HepG2 (cell line): ENCODE measurements around the gene CHST11. TPM values are rescaled to one million over a fixed set of nuclear protein-coding genes. Genes with fewer than 3 reads are reported as not detected.

Experiments used
- ATAC-seq: fragments of 200-7000 bp; cut with Tn5 transposase; 3 replicates; pipeline ENCODE4 v1.9.1; 2020; ENCODE audit warnings: mild to moderate bottlenecking, moderate library complexity
- BruUV-seq: library from RNA; stranded (reverse); fragments of 400-500 nt; replicated peaks from 2 replicates; lab custom pipeline; 2021; lab: Mats Ljungman, UMichigan
- CTCF ChIA-PET: fragments of 300-600 bp; formaldehyde crosslinking; extraction: SDS; loops from one replicate; lab custom pipeline; 2021; ENCODE audit warnings: low total read pairs, inconsistent platforms, low intra/inter-chr PET ratio; lab: Yijun Ruan, JAX
- POLR2A ChIA-PET: fragments of 350-600 bp; sonication (Branson Sonifier 250); formaldehyde crosslinking; loops from one replicate; lab custom pipeline; 2020; ENCODE audit warnings: antibody characterized with exemption, inconsistent platforms; lab: Yijun Ruan, JAX
- DNase-seq: peaks from one replicate; pipeline ENCODE4 v3.0.0-alpha.2; 2015; ENCODE audit warnings: low spot score
- FAIRE-seq: peaks from 3 replicates; lab custom pipeline; 2011; peaks lifted over from hg19 to GRCh38; lab: Jason Lieb, UNC
- H2AFZ ChIP-seq: one replicate; pipeline ENCODE4 v1.6.1; 2011; ENCODE audit warnings: low read length, inconsistent platforms
- H3K27ac ChIP-seq: fragments of 300-600 bp; 3 replicates; pipeline ENCODE4 v1.8.0; 2011; ENCODE audit warnings: mixed run types, mild to moderate bottlenecking, mixed read lengths, low read length, inconsistent platforms; ENCODE audit not compliant: insufficient read depth; ENCODE audit errors: extremely low read length
- H3K27me3 ChIP-seq, 2 experiments: fragments of 200-600 bp in 1 of 2; 2 replicates in 1 of 2; 3 replicates in 1 of 2; pipeline versions ENCODE4 v1.6.0 to v1.8.0; 2011; ENCODE audit warnings: low read length in 2 of 2, mild to moderate bottlenecking in 2 of 2, moderate library complexity in 2 of 2, inconsistent platforms in 1 of 2; ENCODE audit not compliant: insufficient read depth in 2 of 2, control insufficient read depth in 1 of 2
- H3K36me3 ChIP-seq, 2 experiments: fragments of 200-600 bp in 1 of 2; replicated peaks in 1 of 2; 2 replicates in 1 of 2; 3 replicates in 1 of 2; pipeline versions ENCODE4 v1.5.1 to v1.8.0; 2011; ENCODE audit warnings: low read length in 2 of 2, inconsistent platforms in 1 of 2; ENCODE audit not compliant: insufficient read depth in 2 of 2, control insufficient read depth in 1 of 2
- H3K4me1 ChIP-seq: 2 replicates; pipeline ENCODE4 v1.5.1; 2012; ENCODE audit warnings: low read length, inconsistent platforms; ENCODE audit not compliant: insufficient read depth
- H3K4me2 ChIP-seq: 2 replicates; pipeline ENCODE4 v1.6.0; 2011; ENCODE audit warnings: low read depth, low read length, inconsistent platforms
- H3K4me3 ChIP-seq, 3 experiments: fragments of 200-600 bp in 1 of 3; sonication (generic), shearing (Covaris generic) in 1 of 3; replicated peaks in 1 of 3; 2 replicates each; pipeline ENCODE4 v1.5.1; 2011 to 2016; ENCODE audit warnings: low read length in 3 of 3, inconsistent platforms in 2 of 3, low read depth in 2 of 3, mild to moderate bottlenecking in 2 of 3, control low read depth in 1 of 3, mixed read lengths in 1 of 3; ENCODE audit not compliant: insufficient read depth in 1 of 3
- H3K79me2 ChIP-seq: one replicate; pipeline ENCODE4 v1.6.1; 2011; ENCODE audit warnings: low read length, inconsistent platforms; ENCODE audit not compliant: insufficient read depth
- H3K9ac ChIP-seq: 2 replicates; pipeline ENCODE4 v1.6.0; 2011; ENCODE audit warnings: mild to moderate bottlenecking, low read depth, low read length, inconsistent platforms; ENCODE audit not compliant: insufficient read depth
- H3K9me3 ChIP-seq: 2 replicates; pipeline ENCODE4 v1.5.1; 2012; ENCODE audit warnings: mild to moderate bottlenecking, low read length
- H4K20me1 ChIP-seq: 2 replicates; pipeline ENCODE4 v1.6.0; 2011; ENCODE audit warnings: inconsistent platforms, mild to moderate bottlenecking, low read length, moderate library complexity; ENCODE audit not compliant: insufficient read depth
- CCAR2 ChIP-seq: fragments of 200-400 bp; formaldehyde crosslinking; optimal IDR thresholded peaks from 2 replicates; pipeline ENCODE3; 2018; ENCODE audit warnings: low read depth, mild to moderate bottlenecking, low read length, moderate library complexity
- KDM6A ChIP-seq: IDR thresholded peaks from 2 replicates; pipeline ENCODE4 v1.6.1; 2016; ENCODE audit warnings: low read depth
- MTF1 ChIP-seq: sonication (generic); formaldehyde crosslinking; IDR thresholded peaks from 2 replicates; pipeline ENCODE4 v1.5.0; 2020; ENCODE audit warnings: missing genetic modification reagents
- RBFOX2 ChIP-seq: fragments of 200-400 bp; formaldehyde crosslinking; IDR thresholded peaks from 2 replicates; pipeline ENCODE4 v1.6.1; 2017; ENCODE audit warnings: low read depth, mild to moderate bottlenecking, low read length
- SMYD3 ChIP-seq: sonication (generic); formaldehyde crosslinking; IDR thresholded peaks from 2 replicates; pipeline ENCODE4 v1.8.1; 2023; ENCODE audit warnings: mild to moderate bottlenecking, missing genetic modification reagents
- XBP1 ChIP-seq: sonication (generic); formaldehyde crosslinking; IDR thresholded peaks from 2 replicates; pipeline ENCODE4 v1.5.0; 2020; ENCODE audit warnings: missing genetic modification reagents
- ZNF235 ChIP-seq: sonication (generic); formaldehyde crosslinking; IDR thresholded peaks from 2 replicates; pipeline ENCODE4 v1.8.1; 2023; ENCODE audit warnings: mild to moderate bottlenecking, missing genetic modification reagents, borderline replicate concordance
- ZNF749 ChIP-seq: sonication (generic); formaldehyde crosslinking; IDR thresholded peaks from 2 replicates; pipeline ENCODE4 v1.8.0; 2022; ENCODE audit warnings: mild to moderate bottlenecking, missing genetic modification reagents, moderate library complexity, borderline replicate concordance
- ZNF883 ChIP-seq: sonication (generic); formaldehyde crosslinking; IDR thresholded peaks from 2 replicates; pipeline ENCODE4 v1.5.1; 2020; ENCODE audit warnings: mild to moderate bottlenecking, missing genetic modification reagents; ENCODE audit errors: not compliant biosample characterization
- WGBS: methylation state at CpG from one replicate; pipeline ENCODE4 v1.1.6; 2017; ENCODE audit warnings: low lambda C conversion rate; 5-methylcytosine and 5-hydroxymethylcytosine counted together
- in situ Hi-C: cut with HindIII; loops from 2 replicates; pipeline ENCODE4 v1.10.0; 2017; ENCODE audit warnings: low pct_unique_long_range_greater_than_20kb; ENCODE audit not compliant: extremely low pct_ligation_motif_present
- intact Hi-C: fragments of 100-400 bp; cut with micrococcal nuclease; formaldehyde crosslinking; loops from one replicate; pipeline ENCODE4 v1.10.0; 2022; ENCODE audit not compliant: unreplicated experiment
- polyA plus RNA-seq, 8 experiments: library from polyadenylated mRNA; depleted of rRNA in 3 of 8; stranded (reverse) in 7 of 8; unstranded in 1 of 8; fragments of >200 nt; fragmentation: Illumina TruSeq in 4 of 8; extraction: Trizol in 4 of 8; gene quantifications; 2 replicates each; pipeline versions ENCODE4 v1.2.1 to v1.2.3, GENCODE V29; 2011 to 2016; ENCODE audit warnings: low read depth in 4 of 8, missing spikeins in 1 of 8, mixed read lengths in 1 of 8; ENCODE audit not compliant: insufficient read depth in 1 of 8
- total RNA-seq, 5 experiments: library from RNA; depleted of rRNA; stranded (reverse); fragments of >200 nt; fragmentation: Illumina TruSeq; extraction: Trizol; gene quantifications; 2 replicates each; pipeline ENCODE4 v1.2.3, GENCODE V29; 2016; ENCODE audit warnings: low read depth in 1 of 5
- TF ChIP-seq, protein P1 (sequence below): sonication (generic); formaldehyde crosslinking; IDR thresholded peaks from 2 replicates; pipeline ENCODE4 v1.8.0; 2022; ENCODE audit warnings: mild to moderate bottlenecking, missing genetic modification reagents, moderate library complexity
- TF ChIP-seq, protein P2 (sequence below): sonication (generic); formaldehyde crosslinking; IDR thresholded peaks from 2 replicates; pipeline ENCODE4 v1.5.0; 2020; ENCODE audit warnings: mild to moderate bottlenecking, missing genetic modification reagents
- TF ChIP-seq, protein P3 (sequence below): sonication (generic); formaldehyde crosslinking; IDR thresholded peaks from 2 replicates; pipeline ENCODE4 v1.5.0; 2020; ENCODE audit warnings: missing genetic modification reagents
- TF ChIP-seq, protein P4 (sequence below): sonication (generic); formaldehyde crosslinking; IDR thresholded peaks from 2 replicates; pipeline ENCODE4 v1.4.0; 2020; ENCODE audit warnings: missing genetic modification reagents

CHST11 gene
- total and polyA plus RNA-seq, 2 of the 13 experiments (the other 11 are each of a cell fraction or from before 2014, with no cell fraction given) = 0.15 TPM; not detected in 1

DNA sequence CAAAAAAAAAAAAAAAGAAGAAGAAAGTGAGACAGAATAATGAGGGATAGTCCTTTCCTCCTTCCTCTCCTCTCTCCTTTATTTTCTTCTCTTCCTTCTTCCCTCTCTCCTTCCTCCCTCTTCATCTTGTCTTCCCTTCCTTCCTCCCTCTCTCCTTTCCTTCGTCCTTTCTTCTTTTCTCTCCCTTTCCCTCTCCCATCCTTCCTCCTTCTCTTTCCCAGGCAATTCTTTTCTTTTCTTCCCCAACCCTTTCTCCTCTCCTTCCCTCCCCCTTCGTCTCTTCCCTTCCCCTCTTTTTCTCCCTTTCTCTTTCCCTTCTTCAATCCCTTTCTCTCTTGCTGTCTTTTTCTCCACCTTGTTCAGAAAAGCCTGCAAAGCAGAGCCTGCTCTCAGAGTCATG lies 3.6 kb upstream of the CHST11 start:
- WGBS = 5% methylated on average over 2 of the region's 2 CpGs

More for the DNA sequence above, 3.6 kb upstream of the CHST11 start:
- FAIRE-seq = no peak
- CTCF ChIA-PET = no interaction called here
- intact Hi-C loops = no loop called here
- Histone ChIP-seq H3K36me3 (no peaks in the 10 kb centered on the region), H3K4me2 (no peak overlapping the region), H3K4me3 (no peak overlapping the region), H3K9me3 (no peaks in the 10 kb centered on the region), H3K27me3 (peaks cover 4 to 45% of the 10 kb centered on the region in 2 experiments), H3K79me2 (no peaks in the 10 kb centered on the region), H2AFZ (no peak overlapping the region), H3K9ac (no peak overlapping the region), H3K4me1 (no peaks in the 10 kb centered on the region), H4K20me1 (no peaks in the 10 kb centered on the region), H3K27ac (no peak overlapping the region)
- no TSS peak for BruUV-seq
- POLR2A ChIA-PET = no interaction called here
- TF ChIP-seq ZNF883 (CRISPR knock-in tag) (no peak), MTF1 (CRISPR knock-in tag) (no peak), ZNF235 (CRISPR knock-in tag) (no peak), XBP1 (CRISPR knock-in tag) (no peak), RBFOX2 (no peak), SMYD3 (CRISPR knock-in tag) (no peak), ZNF749 (CRISPR knock-in tag) (no peak), KDM6A (no peak), CCAR2 (no peak)
- TF ChIP-seq, protein P1, sequence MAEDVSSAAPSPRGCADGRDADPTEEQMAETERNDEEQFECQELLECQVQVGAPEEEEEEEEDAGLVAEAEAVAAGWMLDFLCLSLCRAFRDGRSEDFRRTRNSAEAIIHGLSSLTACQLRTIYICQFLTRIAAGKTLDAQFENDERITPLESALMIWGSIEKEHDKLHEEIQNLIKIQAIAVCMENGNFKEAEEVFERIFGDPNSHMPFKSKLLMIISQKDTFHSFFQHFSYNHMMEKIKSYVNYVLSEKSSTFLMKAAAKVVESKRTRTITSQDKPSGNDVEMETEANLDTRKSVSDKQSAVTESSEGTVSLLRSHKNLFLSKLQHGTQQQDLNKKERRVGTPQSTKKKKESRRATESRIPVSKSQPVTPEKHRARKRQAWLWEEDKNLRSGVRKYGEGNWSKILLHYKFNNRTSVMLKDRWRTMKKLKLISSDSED = no peak
- TF ChIP-seq, protein P2, sequence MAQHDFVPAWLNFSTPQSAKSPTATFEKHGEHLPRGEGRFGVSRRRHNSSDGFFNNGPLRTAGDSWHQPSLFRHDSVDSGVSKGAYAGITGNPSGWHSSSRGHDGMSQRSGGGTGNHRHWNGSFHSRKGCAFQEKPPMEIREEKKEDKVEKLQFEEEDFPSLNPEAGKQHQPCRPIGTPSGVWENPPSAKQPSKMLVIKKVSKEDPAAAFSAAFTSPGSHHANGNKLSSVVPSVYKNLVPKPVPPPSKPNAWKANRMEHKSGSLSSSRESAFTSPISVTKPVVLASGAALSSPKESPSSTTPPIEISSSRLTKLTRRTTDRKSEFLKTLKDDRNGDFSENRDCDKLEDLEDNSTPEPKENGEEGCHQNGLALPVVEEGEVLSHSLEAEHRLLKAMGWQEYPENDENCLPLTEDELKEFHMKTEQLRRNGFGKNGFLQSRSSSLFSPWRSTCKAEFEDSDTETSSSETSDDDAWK (CRISPR knock-in tag) = no peak
- TF ChIP-seq, protein P3, sequence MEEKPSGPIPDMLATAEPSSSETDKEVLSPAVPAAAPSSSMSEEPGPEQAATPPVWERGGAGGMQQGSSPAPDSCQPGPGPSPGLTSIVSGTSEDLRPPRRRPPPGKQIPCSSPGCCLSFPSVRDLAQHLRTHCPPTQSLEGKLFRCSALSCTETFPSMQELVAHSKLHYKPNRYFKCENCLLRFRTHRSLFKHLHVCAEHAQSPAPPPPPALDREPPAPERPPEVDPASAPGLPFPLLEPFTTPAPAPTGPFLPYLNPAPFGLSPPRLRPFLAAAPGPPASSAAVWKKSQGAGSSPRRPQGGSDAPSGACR (CRISPR knock-in tag) = no peak
- TF ChIP-seq, protein P4, sequence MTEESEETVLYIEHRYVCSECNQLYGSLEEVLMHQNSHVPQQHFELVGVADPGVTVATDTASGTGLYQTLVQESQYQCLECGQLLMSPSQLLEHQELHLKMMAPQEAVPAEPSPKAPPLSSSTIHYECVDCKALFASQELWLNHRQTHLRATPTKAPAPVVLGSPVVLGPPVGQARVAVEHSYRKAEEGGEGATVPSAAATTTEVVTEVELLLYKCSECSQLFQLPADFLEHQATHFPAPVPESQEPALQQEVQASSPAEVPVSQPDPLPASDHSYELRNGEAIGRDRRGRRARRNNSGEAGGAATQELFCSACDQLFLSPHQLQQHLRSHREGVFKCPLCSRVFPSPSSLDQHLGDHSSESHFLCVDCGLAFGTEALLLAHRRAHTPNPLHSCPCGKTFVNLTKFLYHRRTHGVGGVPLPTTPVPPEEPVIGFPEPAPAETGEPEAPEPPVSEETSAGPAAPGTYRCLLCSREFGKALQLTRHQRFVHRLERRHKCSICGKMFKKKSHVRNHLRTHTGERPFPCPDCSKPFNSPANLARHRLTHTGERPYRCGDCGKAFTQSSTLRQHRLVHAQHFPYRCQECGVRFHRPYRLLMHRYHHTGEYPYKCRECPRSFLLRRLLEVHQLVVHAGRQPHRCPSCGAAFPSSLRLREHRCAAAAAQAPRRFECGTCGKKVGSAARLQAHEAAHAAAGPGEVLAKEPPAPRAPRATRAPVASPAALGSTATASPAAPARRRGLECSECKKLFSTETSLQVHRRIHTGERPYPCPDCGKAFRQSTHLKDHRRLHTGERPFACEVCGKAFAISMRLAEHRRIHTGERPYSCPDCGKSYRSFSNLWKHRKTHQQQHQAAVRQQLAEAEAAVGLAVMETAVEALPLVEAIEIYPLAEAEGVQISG (CRISPR knock-in tag) = no peak
- no peak for DNase-seq
- in situ Hi-C loops = no loop called here
- no peak for ATAC-seq
